Stimulated activated CD4-positive, alpha-beta T cell treated with anti-CD3 and anti-CD28 coated beads, Interleukin-1b, Interleukin-23, amount 100 ng/mL, for 48 hours (primary cell): ENCODE data around the gene UNC5A.

Experiments used
- DNase-seq: peaks from one replicate; pipeline ENCODE4 v3.0.0-alpha.2; 2020

The UNC5A gene

DNA sequence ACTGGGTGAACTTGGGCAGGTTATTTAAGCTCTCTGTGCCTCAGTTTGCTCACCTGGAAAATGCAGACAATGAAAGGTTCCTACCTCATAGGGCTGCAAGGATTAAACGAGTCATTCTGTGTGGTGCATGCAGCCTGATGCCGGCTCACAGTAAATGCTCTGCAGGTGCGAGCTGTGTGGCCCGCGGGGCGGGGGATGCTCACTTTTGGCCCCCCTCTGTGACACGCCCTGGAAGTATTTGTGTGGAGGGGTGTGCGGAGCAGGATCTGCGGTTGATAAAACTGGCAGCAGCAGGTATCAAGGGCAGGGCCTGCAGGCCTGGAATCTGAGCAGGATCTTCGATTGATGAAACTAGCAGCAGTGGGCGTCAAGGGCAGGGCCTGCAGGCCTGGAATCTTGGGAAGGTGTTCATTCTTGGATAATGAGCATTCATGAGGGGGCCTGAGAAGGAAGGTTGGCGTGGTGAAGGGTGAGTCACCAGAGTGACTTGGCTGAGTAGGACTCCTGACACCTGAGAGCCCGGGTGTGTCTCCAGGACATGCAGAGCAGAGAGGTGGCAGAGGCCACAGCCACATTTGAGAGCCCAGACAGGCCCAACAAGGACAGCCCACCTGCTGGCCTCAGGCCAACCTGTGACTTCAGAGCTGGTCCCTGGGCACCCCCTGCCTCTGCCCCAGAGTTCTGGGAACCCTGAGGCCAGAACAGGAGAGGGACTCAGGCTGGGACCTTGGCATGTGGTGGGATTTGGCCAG is 11.9 kb downstream of the UNC5A start:
- DNase-seq: no peak

DNA sequence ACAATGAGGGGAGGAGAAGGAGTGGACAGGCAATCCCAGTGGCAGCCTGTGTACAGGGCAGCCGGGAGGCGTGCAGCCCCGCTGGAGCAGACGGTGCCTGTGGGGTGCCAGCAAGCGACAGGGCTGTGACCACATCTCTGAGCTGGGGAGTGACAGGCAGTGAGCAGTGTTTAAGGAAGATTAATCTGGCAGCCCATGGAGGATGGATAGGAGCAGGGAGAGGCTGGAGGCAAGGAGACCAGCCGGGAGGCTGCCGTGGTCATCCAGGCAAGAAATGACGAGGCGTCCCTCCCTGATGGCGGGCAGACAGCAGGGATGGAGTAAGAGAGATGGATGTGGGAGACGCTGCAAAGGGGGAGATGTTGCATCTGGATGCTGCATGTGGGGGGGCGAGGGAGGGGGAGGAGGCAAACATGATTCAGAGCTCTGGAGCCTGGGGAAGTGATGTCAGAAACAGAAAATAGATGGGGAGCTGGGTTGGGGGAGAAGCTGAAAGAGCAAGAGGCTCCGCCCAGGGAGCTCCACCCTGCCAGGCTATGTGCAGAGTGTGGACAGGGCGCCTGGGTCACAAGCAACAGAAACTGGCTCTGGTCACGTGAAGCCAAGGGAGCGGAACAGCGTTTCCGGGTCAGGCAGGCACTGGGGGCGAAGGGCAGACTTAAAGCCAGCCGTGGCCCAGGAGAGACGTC is 12.6 kb downstream of the UNC5A start:
- no peak for DNase-seq

DNA sequence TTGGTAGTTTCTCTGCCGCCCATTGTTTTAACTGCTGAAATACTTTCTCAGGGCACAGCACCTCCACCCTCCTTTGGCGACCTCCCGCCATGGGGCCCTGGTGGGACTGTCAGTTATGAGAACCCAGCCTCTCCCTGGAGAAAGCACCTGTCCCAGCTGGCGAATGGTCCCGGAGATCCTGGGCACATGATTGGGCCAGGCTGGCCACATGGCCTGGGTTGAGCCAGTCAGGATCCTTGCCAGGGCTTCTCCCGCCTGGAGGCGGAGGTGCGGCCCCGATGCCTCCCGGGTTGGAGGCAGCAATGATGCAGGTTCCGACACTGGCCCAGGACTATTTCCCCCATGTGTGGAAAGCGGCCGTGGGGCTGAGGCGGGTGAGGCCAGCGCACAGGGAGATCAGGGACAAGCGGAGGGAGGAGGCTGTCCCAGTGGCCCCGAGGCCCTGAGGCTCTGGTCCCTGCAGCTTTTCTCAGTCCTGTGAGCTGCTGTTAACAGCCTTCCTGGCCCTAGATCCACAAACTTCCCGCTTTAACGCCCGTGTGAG is 13.6 kb downstream of the UNC5A start:
- DNase-seq: no peak

DNA sequence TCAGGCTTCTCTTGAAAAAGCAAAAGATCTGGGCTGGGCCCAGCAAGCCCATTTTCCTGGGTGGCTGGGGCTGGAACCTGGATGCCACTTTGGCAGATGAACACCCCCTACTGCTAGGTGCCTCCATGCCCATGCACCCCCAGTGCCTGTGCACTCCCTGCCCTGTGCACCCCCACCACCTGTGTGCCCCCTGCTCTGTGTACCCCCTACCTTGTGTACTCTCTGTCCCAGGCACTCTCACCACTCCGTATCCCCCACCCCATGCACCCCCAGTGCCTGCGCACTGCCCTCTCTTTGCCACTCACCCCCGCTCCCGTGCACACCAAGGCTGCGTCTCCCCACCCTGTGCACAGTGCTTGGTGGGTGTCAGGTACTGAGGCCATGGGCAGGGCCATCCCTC is 14.2 kb downstream of the UNC5A start:
- no peak for DNase-seq

DNA sequence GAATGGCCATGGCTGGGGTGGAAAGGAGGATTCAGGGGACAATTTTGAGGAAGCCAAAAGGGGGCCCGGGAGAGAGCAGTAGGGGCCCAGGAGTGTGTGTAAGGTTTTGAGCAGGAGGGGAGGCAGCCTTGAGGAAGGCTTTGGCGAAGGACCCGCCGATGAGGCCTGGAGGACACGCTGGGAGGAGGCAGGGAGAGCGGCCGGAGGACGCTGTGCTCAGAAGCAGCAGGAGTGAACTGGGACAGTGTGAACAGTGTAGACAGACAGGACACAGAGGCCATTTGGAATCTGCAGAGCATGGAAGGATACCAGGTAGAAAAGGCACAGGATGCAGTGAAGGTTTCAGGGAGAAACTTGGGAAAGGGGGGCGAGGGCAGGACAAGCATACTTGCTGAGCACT is 14.9 kb downstream of the UNC5A start:
- DNase-seq: no peak

DNA sequence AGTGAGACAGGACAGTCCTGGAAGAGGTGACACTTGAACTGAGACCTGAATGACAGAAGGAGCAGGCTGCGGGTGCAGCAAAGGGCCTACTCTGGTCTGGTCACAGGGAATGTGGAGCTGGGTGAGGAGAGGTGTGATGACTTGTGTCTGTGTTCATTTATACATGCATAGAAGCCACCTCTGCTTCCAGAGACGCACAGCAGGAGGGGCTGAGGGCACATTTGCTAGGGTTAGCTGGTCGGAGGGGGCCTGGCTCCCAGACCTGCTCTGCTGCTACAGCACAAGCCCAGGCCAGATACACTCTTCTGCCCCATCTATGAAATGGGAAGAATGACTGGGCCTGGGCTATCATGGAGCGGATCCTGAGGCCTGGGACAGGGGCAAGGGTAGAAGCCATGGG is 15.6 kb downstream of the UNC5A start:
- no peak for DNase-seq

DNA sequence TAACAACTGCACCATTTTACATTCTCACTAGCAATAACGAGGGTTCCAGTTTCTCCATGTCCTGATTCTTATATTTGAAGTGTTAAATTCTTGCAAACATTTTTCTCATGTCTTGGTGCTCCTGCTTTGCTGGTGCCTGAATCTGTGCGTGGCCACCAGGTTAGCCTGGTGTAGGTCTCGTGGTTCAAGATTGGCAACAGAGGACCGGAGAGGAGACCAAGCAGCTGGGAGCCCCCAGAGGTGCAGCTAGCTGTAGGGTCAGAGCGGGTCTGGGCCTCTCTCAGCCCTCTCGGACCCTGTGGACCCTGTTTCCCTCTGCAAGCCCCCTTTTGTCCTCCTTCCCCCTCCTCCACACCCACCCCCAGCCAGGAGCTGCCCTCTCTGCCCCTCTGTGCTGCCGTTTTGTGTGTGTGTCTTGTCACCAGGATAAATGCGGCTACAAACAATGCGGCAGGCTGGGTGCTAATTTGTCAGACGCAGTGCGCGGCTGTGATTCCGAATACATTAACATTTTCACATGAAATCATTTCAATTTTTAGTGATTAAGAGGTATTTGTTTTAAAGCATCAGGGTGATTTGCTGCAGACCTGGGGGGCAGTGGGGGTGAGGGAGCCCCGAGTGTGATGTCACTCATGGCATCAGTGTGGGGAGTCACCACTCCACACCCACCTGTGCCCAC is 17.5 kb downstream of the UNC5A start:
- DNase-seq: no peak

DNA sequence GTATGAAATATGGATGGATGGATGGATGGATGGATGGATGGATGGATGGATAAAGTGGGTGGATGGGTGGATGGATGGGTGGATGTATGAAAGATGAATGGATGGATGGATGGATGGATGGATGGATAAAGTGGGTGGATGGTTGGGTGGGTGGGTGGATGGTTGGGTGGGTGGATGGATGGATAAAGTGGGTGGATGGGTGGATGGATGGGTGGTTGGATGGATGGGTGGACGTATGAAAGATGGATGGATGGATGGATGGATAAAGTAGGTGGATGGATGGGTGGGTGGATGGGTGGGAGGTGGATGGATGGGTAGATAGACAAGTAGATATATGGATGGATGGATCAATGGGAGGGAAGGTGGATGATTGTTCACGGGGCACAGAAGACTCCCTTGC is 19.0 kb downstream of the UNC5A start:
- no peak for DNase-seq

DNA sequence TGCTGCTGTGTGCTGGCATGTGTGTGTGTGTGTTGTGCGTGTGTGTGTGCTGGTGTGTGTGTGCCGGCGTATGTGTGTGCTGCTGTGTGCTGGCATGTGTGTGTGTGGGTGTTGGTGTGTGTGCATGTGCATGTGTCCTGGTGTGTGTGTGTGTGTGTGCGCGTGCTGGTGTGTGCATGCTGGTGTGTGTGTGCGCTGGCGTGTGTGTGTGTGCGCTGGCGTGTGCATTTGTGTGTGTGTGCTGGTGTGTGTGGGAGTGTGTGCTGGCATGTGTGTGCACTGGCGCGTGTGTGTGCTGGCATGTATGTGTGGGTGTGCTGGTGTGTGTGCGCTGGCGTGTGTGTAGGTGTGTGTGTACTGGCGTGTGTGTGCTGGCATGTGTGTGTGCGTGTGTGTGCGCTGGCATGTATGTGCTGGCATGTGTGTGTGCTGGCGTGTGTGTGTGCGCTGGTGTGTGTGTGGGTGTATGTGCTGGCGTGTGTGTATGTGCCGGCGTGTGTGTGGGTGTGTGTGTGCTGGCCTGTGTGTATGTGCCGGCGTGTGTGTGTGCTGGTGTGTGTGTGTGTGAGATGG is 20.1 kb downstream of the UNC5A start:
- DNase-seq: no peak

DNA sequence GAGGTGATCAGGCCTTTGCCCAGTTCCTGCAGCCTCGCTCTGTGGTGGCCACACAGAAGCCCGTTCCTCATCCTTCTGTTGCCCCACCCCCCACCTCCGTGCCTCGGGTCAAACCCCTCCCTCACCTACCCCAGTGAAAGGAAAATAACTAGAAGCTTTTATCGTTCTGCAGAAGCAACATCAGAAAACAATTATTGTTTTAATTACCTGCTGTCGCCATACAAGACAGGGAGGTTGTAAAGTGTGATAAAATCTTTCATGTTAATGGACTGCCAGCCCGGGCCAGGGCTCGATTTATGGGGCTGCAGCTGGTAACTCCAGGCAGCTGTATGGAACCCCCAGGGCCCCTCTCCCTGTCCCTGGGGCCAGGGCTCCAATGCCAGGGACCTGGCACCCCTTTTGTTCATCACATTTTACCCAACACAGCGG is 20.6 kb downstream of the UNC5A start:
- DNase-seq: no peak

DNA sequence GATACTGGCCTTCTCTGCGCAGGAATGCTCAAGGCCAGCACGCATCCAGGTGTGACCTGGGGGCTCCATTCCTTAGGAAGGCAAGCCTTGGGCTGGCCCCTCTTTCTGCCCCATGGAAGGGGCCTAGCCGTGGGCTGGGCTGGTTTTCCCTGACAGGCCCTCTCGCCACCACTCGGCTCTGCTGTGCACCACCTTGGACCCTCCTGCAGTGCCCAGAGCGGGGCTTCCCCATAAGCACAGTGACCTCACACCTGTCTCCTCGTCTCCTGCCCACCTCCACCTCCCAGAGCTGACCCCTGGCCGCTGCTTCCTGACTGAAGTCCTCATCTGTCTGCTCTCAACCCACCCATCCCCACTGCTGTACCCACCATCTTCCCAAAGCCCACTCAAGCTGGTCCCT is 21.1 kb downstream of the UNC5A start:
- no peak for DNase-seq

DNA sequence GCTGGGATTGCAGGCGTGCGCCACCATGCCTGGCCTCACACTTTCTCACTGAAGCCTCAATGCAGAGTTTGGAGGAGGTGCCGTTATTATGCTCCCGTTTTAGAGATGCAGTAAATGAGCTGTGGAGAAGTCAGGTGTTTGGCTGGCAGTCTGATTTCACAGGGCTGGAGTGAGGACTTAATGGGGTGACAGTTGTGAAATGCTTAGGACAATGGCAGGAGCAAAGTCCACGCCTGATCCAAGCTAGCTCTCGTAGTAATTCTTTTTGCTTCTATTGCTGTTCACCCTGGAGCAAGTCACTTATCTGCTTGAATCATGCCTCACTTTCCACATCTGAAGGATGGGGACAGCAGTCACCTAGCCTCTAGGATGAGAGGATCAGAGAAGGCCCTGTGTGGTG is 21.8 kb downstream of the UNC5A start:
- no peak for DNase-seq

DNA sequence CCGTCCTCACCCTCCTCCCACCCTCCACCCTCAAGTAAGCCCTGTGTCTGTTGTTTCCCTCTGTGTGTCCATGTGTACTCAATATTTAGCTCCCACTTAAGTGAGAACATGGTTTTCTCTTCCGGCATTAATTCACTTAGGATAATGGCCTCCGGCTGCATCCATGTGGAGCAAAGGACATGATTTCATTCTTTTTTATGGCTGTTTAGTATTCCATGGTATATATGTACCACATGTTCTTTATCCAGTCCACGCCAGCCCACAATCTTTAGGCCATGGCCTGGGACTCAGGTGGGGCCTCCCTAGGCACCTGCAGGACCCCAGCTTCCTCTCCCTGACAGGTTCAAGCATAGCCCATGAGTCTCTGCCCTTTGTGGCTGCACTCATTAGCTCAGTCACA is 22.9 kb downstream of the UNC5A start:
- no peak for DNase-seq

DNA sequence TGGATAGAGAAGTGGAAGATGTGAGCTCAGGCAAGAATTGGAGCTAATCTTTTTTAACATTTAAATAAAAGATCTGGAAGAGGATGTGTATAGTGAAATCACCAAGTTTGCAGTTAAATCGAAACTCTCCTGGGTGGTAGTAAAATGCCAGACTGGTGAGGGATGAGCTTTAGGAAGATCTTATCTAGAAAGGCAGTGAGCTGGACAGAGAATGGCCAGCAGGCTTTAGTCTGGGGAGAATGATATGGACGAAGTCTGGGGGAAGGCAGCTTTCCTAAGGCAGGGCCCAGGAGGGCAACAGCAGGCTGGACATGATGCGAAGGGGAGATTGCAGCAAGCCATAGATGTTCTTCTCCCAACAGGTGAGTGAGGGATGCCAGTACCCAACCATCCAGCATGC is 25.6 kb downstream of the UNC5A start:
- DNase-seq: no peak

DNA sequence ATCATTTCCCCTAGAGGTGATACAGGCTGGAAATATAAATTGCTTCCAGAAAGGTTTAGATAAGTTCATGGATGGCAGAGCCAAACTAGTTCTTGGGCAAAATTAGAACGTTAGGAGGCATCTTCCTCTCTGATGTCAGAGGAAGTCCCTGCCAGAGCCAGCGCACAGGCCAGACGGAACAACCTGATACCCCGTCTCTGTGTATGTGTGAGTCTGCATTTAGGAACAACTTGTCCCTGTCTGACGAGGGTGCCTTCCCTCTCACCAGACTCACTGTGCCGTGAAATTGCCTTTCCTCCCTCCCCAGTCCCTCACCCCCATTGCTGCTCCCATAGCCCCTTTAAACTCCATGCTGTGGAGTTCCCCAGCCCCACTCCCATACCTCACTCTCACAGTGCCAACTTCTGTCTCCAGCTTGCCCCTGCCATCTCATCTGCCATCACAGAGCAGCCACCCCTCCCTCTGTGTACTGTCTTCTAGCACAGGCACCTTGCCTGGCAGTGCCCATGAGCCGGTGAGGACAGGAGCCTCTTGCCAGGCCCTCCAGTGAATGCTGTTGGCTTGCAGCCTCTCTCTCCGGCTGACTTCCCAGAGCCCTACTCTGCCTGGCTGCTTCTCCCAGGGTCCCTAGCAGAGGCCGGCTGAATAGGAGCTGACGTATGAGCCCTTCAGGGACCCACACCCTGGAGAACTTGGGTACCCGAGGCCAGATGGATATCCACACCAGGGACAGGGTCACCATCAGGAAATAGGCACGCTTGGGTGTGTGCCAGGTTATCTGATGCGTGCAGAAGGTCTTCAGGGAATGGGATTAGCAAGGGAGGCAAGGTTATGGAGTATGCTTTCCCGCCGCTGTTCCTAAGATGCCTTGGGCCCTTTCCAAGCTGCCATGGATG is 26.7 kb downstream of the UNC5A start:
- DNase-seq: no peak

DNA sequence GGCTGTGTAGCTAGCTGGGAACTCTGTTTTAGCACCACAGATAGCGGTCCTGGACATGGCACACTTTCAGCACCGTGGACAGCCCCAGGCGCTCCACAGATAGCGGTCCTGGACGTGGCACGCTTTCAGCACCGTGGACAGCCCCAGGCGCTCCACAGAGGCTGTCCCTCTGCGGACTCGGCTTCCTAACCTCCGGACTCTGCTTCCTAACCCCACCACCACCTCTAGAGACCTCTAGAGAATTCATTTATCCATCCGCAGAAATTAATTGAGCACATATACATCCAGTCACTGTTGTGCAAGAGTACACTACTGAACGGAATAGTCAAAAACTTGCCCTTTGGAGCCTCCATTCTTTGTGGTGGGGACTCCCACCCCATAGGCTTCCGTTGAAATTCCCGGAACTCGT is 27.4 kb downstream of the UNC5A start:
- peak; percentile 72 for DNase-seq

DNA sequence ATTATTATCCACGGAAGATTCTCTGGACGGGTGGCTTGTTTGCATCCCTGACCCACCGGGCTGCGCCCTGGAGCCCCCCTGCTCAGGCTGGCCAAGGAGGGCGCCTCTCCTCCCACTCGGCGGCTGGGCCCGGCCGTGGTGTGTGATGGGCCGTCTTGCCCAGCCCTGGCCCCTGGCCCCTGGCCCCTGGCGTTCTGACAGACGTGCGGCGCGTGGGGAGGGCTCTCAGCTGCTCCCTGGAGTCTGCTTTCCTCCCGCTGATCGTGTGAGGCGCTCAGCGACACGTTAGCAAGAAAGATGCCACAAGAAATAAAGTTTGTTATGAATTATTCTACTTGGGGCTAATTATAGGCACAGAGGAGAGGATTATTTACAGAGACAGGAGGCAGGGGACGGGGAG is 33.3 kb downstream of the UNC5A start:
- DNase-seq: no peak

DNA sequence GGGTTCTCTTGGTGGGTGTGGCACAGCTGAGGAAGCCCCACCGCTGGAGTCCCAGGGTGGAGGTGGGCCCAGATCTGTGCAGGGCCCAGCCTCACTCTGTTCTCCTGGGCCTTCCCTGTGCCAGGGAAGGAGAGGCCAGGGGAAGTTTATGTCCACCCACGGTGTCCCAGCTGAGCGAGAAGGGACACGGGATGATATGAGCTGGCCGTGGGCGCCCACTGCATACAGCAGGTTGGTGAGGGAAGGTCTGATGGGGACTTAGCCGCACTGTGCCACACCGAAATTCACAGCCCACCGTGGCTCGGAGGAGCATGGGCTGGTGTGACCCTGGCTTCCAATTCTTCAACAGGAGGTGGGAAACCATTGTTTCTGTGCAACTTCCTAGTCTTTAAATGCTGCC is 33.9 kb downstream of the UNC5A start:
- DNase-seq: no peak

DNA sequence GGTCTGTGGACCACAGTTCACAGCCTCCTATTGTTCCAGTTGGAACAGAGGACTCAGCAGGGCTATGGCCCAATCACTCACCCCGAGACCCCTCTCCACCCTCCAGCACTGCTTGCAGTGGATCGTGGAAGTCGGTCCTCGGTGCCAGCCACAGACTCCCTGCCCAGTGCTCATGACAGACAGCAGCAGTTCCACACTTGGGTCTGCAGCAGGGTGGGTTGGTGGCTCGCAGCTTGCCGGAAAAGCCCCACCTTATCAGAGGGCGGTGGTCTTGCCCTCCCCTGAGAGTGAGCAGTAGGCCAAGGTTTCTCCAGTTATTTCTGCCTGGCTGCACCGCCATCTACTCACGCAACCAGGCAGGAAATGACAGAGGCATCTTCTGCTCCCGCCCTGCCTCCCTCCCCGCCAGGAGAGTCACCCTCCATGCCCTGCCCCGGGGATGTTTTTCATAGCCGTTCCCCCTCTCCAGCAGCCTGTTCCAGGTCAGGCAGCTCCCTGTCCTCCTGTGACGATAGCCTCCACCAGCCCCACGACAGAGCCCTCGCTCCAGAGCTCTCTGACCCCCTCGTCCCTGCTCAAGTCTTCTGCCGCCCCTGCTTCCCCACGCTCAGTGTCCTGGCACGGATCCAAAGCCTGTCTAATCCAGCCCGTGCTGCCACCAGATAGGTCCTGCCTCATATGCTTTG is 34.5 kb downstream of the UNC5A start:
- no peak for DNase-seq

DNA sequence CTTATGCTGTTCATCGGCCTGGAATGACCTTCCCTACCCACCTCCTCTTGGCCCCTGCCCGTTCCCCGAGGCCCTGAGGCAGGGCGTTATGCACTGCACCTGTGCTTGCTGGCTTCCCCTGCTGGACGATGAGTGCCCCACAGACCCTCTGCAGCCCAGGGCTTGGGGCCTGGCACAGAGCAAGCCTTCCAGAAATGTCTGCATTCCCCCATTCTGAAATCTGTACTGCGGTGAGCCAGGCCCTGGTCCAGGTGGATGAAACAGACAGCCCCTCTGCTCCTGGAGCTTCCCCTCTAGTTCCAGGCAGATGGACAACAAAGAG is 35.0 kb downstream of the UNC5A start:
- no peak for DNase-seq

DNA sequence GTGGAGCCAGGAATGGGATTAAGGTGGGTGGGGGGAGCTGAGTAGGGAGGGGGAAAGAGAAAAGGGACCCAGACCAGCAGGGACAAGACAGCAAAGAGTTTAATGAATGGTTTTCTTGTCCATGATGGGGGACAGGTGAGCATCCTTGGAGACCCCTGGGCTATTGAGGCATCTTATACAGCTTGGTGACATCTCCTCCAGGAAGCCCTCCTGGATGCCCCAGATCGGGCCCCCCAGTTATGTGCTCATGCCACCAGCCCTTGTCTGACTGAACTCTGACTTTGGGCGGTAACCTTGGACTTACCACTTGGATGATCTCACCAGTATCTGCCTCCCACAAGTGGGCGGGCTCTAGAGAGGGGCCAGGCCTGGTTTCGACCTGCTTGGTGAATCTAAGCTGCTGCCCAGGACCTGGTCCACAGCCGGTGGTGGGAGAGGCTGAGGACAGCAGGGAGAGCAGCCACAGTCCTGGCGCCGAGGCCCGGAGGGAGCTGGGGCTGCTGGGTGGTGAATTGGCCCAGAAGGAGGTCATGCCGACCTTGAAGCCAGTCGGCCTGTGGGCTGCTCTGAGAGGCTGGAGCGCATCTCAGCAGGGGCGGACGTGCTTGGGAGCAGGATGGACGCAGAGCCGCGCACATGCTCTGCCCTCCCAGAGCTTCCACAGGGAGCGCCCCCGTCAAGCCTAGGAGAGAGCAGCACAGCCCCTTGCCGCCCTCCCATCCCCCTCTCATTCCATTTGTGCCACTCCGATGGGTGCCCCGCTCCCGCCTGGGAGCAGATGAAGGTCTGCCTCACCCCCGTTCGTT is 36.2 kb downstream of the UNC5A start:
- DNase-seq: no peak
